Mesangial cell (primary cell): Measurements from ENCODE around the gene EBLN2. TPM values are rescaled to one million over a fixed set of nuclear protein-coding genes. Genes with fewer than 3 reads are reported as not detected.

ENCODE experiments used
- total RNA-seq: library from RNA; depleted of rRNA; stranded (reverse); fragments of >200 nt; gene quantifications from 2 replicates; pipeline ENCODE4 v1.2.3, GENCODE V29; 2015

The EBLN2 gene
- total RNA-seq, result 1.5 and 2.4 TPM in 2 replicates

DNA sequence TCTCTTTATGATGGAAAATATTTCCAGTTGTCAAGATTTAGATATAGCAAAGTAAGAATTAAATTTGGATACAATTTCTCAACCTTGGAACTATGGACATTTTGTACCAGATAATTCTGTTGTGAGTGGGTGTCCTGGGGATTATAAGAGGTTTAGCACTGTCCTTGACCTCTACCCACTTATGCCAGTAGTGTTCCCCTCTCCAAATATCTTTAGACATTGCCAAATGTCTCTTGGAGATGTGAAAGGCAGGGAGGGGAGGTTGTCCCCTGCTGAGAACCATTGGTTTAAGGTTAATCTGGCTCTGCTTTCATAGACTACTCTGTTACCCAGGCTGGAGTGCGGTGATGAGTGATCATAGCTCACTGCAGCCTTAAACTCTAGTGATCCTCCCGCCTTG is at the start of gene EBLN2:
Gene EBLN2 (plus strand): TSS at position 244 of the 400 bp plus-strand sequence. CDS start 423 bp downstream, outside the sequence.

Other genes starting within 250 kb of the EBLN2 start
- 9.4 and 14.0 TPM in 2 replicates for gene SHQ1, start 213.2 kb upstream of the EBLN2 start, total RNA-seq
- gene GXYLT2, start 173.6 kb upstream of the EBLN2 start, total RNA-seq, result 17.6 and 51.1 TPM in 2 replicates
- 21.3 and 21.8 TPM in 2 replicates for gene PPP4R2, start 64.8 kb upstream of the EBLN2 start, total RNA-seq